Tibial nerve (tissue), 4 donors: ENCODE measurements around the gene PLEKHA7. TPM values are rescaled to one million over a fixed set of nuclear protein-coding genes. Genes with fewer than 3 reads are reported as not detected.

Experiments
- DNase-seq, 2 donors: peaks; one replicate each; pipeline ENCODE4 v3.0.0-alpha.2; 2019; ENCODE audit warnings: low spot score in 2 of 2
- H3K27ac ChIP-seq, 4 donors: fragments of 200-600 bp; sonication (generic) in 3 of 4; one replicate each; pipeline ENCODE4 v1.5.1; 2017 to 2019; ENCODE audit warnings: mild to moderate bottlenecking in 1 of 4
- H3K27me3 ChIP-seq, 2 donors: fragments of 200-600 bp; sonication (generic) in 1 of 2; one replicate each; pipeline versions ENCODE4 v1.5.1 to v1.6.0; 2017 to 2019
- H3K36me3 ChIP-seq, 3 donors: fragments of 200-600 bp; sonication (generic); one replicate each; pipeline ENCODE4 v1.5.1; 2018 to 2019
- H3K4me1 ChIP-seq, 4 donors: fragments of 200-600 bp; sonication (generic) in 3 of 4; one replicate each; pipeline ENCODE4 v1.5.1; 2017 to 2019
- H3K4me3 ChIP-seq, 4 donors: fragments of 200-600 bp; sonication (generic) in 3 of 4; one replicate each; pipeline ENCODE4 v1.5.1; 2017 to 2019; ENCODE audit warnings: mild to moderate bottlenecking in 1 of 4, moderate library complexity in 1 of 4
- H3K9me3 ChIP-seq, 4 donors: fragments of 200-600 bp; sonication (generic) in 3 of 4; one replicate each; pipeline ENCODE4 v1.5.1; 2017 to 2019
- EP300 ChIP-seq, 2 donors: sonication (generic); formaldehyde crosslinking; IDR thresholded peaks; one replicate each; pipeline ENCODE4 v1.6.1; 2017; ENCODE audit warnings: antibody characterized with exemption in 2 of 2, mild to moderate bottlenecking in 1 of 2
- POLR2A ChIP-seq, 2 donors: fragments of 450-650 bp; IDR thresholded peaks; one replicate each; pipeline ENCODE4 v1.6.1; 2017; ENCODE audit warnings: antibody characterized with exemption in 2 of 2, mild to moderate bottlenecking in 2 of 2, moderate library complexity in 2 of 2
- WGBS, 2 donors: methylation state at CpG; one replicate each; pipeline ENCODE4 v1.1.5; 2018; 5-methylcytosine and 5-hydroxymethylcytosine counted together
- total RNA-seq, 4 donors: library from RNA; depleted of rRNA; stranded (reverse); fragments of >200 nt; gene quantifications; one replicate each; pipeline ENCODE4 v1.1.0, GENCODE V29; 2016
- TF ChIP-seq, protein P1 (sequence below), 5 experiments: fragments of 200-600 bp in 3 of 5; fragments of 450-650 bp in 2 of 5; sonication (generic) in 3 of 5; IDR thresholded peaks; one replicate each; pipeline ENCODE4 v1.5.1; 2016 to 2019; ENCODE audit warnings: antibody characterized with exemption in 5 of 5, mild to moderate bottlenecking in 3 of 5, moderate library complexity in 2 of 5

The PLEKHA7 gene
- total RNA-seq, 4 donors from 2014 or later = 41.6 to 56.7 (median 50.1) TPM

DNA sequence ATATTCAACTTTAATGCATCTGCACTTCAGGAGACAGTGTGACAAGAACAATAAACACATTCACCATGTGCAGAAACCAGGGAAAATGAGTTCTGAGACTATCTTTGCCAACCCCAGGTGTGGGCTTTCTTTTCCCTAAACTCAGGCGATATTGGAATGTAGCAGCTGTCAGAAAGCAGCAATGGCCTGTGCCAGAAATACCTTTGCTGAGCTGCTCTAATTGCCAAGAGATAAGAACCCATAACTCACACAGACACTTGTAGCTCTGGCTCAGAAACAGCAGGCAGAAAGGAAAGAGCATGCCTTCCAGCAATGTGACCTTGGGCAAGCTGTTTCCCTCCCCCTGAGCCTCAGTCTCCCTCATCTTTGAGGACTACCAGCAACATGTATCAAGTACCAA, 77.6 kb downstream of the PLEKHA7 start:
- H3K9me3 ChIP-seq = no peaks in the 10 kb centered on the region
- peaks cover 0 to 39% (median 0%) of the 10 kb centered on the region in 4 donors for H3K4me1 ChIP-seq
- no peaks in the 10 kb centered on the region for H3K36me3 ChIP-seq
- peak overlapping the region in 2 of 4 donors; percentile 46 to 52 for H3K27ac ChIP-seq
- TF ChIP-seq, protein P1, sequence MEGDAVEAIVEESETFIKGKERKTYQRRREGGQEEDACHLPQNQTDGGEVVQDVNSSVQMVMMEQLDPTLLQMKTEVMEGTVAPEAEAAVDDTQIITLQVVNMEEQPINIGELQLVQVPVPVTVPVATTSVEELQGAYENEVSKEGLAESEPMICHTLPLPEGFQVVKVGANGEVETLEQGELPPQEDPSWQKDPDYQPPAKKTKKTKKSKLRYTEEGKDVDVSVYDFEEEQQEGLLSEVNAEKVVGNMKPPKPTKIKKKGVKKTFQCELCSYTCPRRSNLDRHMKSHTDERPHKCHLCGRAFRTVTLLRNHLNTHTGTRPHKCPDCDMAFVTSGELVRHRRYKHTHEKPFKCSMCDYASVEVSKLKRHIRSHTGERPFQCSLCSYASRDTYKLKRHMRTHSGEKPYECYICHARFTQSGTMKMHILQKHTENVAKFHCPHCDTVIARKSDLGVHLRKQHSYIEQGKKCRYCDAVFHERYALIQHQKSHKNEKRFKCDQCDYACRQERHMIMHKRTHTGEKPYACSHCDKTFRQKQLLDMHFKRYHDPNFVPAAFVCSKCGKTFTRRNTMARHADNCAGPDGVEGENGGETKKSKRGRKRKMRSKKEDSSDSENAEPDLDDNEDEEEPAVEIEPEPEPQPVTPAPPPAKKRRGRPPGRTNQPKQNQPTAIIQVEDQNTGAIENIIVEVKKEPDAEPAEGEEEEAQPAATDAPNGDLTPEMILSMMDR (IDR thresholded peaks at IDR 0.05) = no peak
- TF ChIP-seq EP300 (IDR thresholded peaks at IDR 0.05) = no peak
- no peak for TF ChIP-seq POLR2A (IDR thresholded peaks at IDR 0.05)
- H3K4me3 ChIP-seq = no peak overlapping the region
- H3K27me3 ChIP-seq = no peaks in the 10 kb centered on the region
- WGBS, 2 donors = 59 to 69% methylated on average over 1 of the region's 1 CpG
- no peak for DNase-seq

DNA sequence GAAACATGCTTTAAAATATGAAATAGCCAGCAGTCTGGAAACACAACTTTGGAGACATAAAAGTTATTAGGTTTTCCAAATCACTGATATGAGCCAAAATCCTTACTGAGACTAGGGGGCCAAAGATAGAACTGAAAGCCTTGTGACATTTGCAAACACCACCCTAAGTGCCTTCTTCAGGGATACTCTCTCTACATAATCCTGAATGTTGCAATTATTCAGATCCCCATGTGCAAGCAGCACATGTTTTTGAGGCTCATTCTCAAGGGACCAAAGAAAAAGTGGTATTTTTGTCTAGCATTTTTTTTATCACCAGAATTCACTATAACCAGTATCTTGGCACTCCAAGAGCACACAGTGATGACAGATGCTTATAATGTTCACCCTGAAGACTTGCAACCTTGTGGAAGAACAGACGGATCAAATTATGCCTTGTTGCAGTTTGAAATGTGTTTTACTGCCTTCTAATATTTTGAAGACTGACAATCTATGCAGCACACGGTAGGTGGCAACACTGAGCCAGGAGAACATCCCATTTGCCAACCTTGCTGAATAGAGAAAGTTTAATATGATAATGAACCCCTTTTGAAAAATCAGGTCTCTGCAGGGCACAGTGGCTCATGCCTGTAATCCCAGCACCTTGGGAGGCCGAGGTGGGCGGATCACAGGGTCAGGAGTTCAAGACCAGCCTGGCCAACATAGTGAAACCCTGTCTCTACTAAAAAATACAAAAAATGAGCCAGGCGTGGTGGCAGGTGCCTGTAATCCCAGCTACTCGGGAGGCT, 78.5 kb downstream of the PLEKHA7 start:
- Histone ChIP-seq H3K4me3 (no peak overlapping the region), H3K27ac (no peak overlapping the region), H3K4me1 (peaks cover 0 to 34% (median 0%) of the 10 kb centered on the region in 4 donors), H3K27me3 (no peaks in the 10 kb centered on the region), H3K36me3 (no peaks in the 10 kb centered on the region), H3K9me3 (no peaks in the 10 kb centered on the region)
- DNase-seq = peak in 1 of 2 donors; percentile 20
- TF ChIP-seq POLR2A (IDR thresholded peaks at IDR 0.05) = no peak
- TF ChIP-seq, protein P1 (IDR thresholded peaks at IDR 0.05) = peak; percentile 44 to 63 (median 61)
- whole genome bisulfite sequencing, 2 donors = 40 to 48% methylated on average over 6 of the region's 6 CpGs

DNA sequence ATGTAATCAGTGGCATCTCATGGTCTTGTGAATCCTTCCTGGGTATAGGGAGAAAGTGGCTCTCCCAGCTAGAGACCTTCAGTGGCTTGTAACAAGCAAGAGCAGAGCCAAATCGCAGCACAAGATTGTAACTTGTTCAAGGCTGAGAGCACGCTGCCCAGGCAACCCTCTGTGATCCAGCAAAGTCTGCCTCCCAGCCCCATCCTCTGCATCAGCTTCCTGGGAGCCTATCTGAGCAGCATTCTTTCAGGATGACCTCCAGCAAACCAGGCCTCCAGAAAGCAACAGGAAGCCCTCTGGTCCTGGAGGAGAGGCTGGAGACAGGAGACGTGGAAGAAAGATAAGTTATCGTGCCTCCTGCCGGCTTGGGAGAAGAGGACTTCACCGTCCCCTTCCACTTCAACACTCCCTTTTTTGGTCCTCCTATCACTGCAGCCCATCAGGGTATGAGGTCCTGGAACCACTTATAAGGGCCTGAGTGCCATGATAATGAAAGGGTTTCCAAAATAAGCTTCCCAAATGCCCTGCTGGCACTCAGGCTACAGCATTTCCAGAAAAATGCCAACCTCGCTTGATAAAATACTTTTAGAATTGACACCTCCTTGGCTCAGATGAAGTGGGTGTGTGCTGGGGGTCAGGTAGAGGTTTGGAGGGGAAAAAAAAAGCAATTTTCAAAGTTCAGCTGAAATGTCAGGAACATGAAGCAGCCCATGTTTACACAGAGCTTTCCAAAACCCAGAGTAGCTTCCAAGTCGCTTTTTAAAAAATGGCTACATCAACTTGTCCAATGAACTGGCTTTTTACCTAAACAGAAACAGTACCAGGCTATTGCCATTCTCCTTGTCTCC, 80.2 kb downstream of the PLEKHA7 start:
- Histone ChIP-seq H3K36me3 (no peaks in the 10 kb centered on the region), H3K4me3 (no peak overlapping the region), H3K9me3 (no peaks in the 10 kb centered on the region), H3K27ac (peak overlapping the region in 1 of 4 donors; percentile 41), H3K27me3 (no peaks in the 10 kb centered on the region), H3K4me1 (peaks cover 0 to 34% (median 0%) of the 10 kb centered on the region in 4 donors)
- TF ChIP-seq EP300 (IDR thresholded peaks at IDR 0.05) (no peak), POLR2A (IDR thresholded peaks at IDR 0.05) (no peak)
- TF ChIP-seq, protein P1 (IDR thresholded peaks at IDR 0.05) = no peak
- WGBS, 2 donors = 75 to 82% methylated on average over 8 of the region's 8 CpGs
- no peak for DNase-seq

DNA sequence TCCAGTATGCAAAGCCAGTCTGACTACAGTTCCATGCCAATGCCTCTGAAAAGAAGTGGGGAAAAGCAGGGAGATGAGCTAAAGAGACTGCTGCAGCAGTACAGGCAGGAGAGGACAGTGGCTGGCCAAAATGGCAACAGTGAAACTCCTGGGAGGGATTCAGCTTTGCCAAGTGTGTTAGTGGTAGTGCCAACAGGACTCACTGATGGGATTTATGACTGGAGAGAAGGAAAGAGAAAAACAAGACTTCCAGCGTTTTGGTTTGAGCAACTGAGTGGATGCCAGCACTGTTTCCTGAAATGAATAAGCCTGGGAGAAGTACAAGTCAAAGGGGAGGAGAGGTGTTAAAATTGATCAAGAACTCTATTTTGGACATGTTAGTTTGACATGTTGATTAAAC, 80.9 kb downstream of the PLEKHA7 start:
- 27 to 41% methylated on average over 1 of the region's 1 CpG for WGBS, 2 donors
- H3K4me3 ChIP-seq = no peak overlapping the region
- no peaks in the 10 kb centered on the region for H3K27me3 ChIP-seq
- H3K27ac ChIP-seq = peak overlapping the region in 1 of 4 donors; percentile 41
- H3K4me1 ChIP-seq = peaks cover 0 to 34% (median 0%) of the 10 kb centered on the region in 4 donors
- H3K36me3 ChIP-seq = no peaks in the 10 kb centered on the region
- H3K9me3 ChIP-seq = no peaks in the 10 kb centered on the region
- DNase-seq = no peak
- TF ChIP-seq POLR2A (IDR thresholded peaks at IDR 0.05) = no peak
- no peak for TF ChIP-seq EP300 (IDR thresholded peaks at IDR 0.05)
- TF ChIP-seq, protein P1 (IDR thresholded peaks at IDR 0.05) = no peak

DNA sequence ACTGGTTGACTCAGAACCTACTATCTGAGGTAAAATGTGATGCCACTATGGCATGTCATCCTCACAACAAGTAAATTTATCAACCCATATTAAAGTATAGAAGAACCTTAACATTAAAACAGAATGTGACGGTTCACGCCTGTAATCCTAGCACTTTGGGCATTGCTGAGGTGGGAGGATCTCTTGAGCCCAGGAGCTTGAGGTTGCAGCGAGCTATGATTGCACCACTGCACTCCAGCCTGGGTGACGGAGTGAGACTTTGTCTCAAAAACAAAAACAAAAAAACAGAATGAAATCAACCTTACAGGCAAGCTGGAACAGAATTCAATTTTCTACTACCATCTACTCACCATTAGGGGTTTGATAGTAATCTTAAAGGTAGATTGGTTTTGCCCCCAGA, 86.2 kb downstream of the PLEKHA7 start:
- DNase-seq = no peak
- H3K27ac ChIP-seq = no peak overlapping the region
- H3K27me3 ChIP-seq = peaks cover 0 to 5% of the 10 kb centered on the region in 2 donors
- peaks cover 0 to 32% (median 20%) of the 10 kb centered on the region in 4 donors for H3K4me1 ChIP-seq
- WGBS, 2 donors = 96 to 97% methylated on average over 4 of the region's 4 CpGs
- no peak for TF ChIP-seq POLR2A (IDR thresholded peaks at IDR 0.05)
- TF ChIP-seq, protein P1 (IDR thresholded peaks at IDR 0.05) = no peak
- TF ChIP-seq EP300 (IDR thresholded peaks at IDR 0.05) = no peak
- H3K36me3 ChIP-seq = no peaks in the 10 kb centered on the region
- H3K4me3 ChIP-seq = no peak overlapping the region
- H3K9me3 ChIP-seq = no peaks in the 10 kb centered on the region
